Right lobe of liver (tissue), 6 donors: ENCODE data around the gene FOXA1. TPM values are rescaled to one million over a fixed set of nuclear protein-coding genes. Genes with fewer than 3 reads are reported as not detected.

Experiments used
- ATAC-seq, 4 donors: fragments of 200-7000 bp; cut with Tn5 transposase; one replicate each; pipeline ENCODE4 v1.9.1; 2020; ENCODE audit warnings: mild to moderate bottlenecking in 4 of 4, moderate library complexity in 4 of 4
- DNase-seq, 3 donors: peaks; one replicate each; pipeline ENCODE4 v3.0.0-alpha.2; 2020
- H3K27ac ChIP-seq, 3 donors: fragments of 200-600 bp; one replicate each; pipeline ENCODE4 v1.8.0; 2022
- H3K27me3 ChIP-seq, 2 donors: fragments of 200-600 bp; one replicate each; pipeline ENCODE4 v1.8.0; 2022
- H3K36me3 ChIP-seq, 4 donors: fragments of 200-600 bp; sonication (generic) in 1 of 4; one replicate each; pipeline versions ENCODE4 v1.5.1 to v1.8.0; 2017 to 2022; ENCODE audit warnings: control low read depth in 1 of 4
- H3K4me1 ChIP-seq, 4 donors: fragments of 200-600 bp; sonication (generic) in 1 of 4; one replicate each; pipeline versions ENCODE4 v1.5.1 to v1.8.0; 2017 to 2022; ENCODE audit warnings: control low read depth in 1 of 4
- H3K4me3 ChIP-seq, 3 donors: fragments of 200-600 bp; one replicate each; pipeline ENCODE4 v1.8.0; 2022
- H3K9me3 ChIP-seq, 4 donors: fragments of 200-600 bp; sonication (generic) in 1 of 4; one replicate each; pipeline versions ENCODE4 v1.5.1 to v1.8.0; 2017 to 2022; ENCODE audit warnings: control low read depth in 1 of 4
- CTCF ChIP-seq, 4 donors: fragments of 200-600 bp in 3 of 4; fragments of 450-650 bp in 1 of 4; IDR thresholded peaks; one replicate each; pipeline versions ENCODE4 v1.5.1 to v1.8.0; 2016 to 2022; ENCODE audit warnings: antibody characterized with exemption in 4 of 4, mild to moderate bottlenecking in 2 of 4
- POLR2A ChIP-seq: fragments of 450-650 bp; IDR thresholded peaks from one replicate; pipeline ENCODE4 v1.6.1; 2017; ENCODE audit warnings: antibody characterized with exemption, mild to moderate bottlenecking
- WGBS: methylation state at CpG from one replicate; pipeline ENCODE4 v1.1.6; 2018; ENCODE audit warnings: low coverage, low lambda C conversion rate; ENCODE audit not compliant: insufficient coverage; ENCODE audit errors: missing lambda C conversion rate; 5-methylcytosine and 5-hydroxymethylcytosine counted together
- intact Hi-C, 2 donors: fragments of 100-400 bp; cut with DNase I; formaldehyde crosslinking; loops; one replicate each; pipeline versions ENCODE4 v1.11.2 to v1.14.1; 2022
- total RNA-seq, 6 experiments: library from RNA; depleted of rRNA in 2 of 6; stranded (reverse); fragments of >200 nt in 2 of 6; fragmentation: NEBNext Ultra II Directional in 3 of 6; extraction: Animal tissue kit (Norgen Biotek cat#: 25700) in 3 of 6; gene quantifications; one replicate each; pipeline versions ENCODE4 v1.1.0 to v1.2.4, GENCODE V29; 2016 to 2023
- donor health status: DM: no; HTN: yes; CAD: no.
- donor health status: DM: no; HTN: no; CAD: no.
- donor health status: DM: no; HTN: no; CAD: no.
- donor health status: DM: no; HTN: yes; CAD: no.
- donor health status: DM: no; HTN: yes; CAD: no.

The FOXA1 gene
- total RNA-seq, 6 experiments from 2014 or later = 29.8 to 35.5 (median 32.5) TPM

- 6% methylated on average over 20 of the region's 45 CpGs for WGBS
- Histone ChIP-seq H3K4me1 (peaks cover 0 to 7% (median 0%) of the 10 kb centered on the region in 4 donors), H3K9me3 (no peaks in the 10 kb centered on the region), H3K27ac (peak overlapping the region; percentile 88 to 97 (median 93)), H3K27me3 (no peaks in the 10 kb centered on the region), H3K4me3 (peak overlapping the region; percentile 59 to 85 (median 65)), H3K36me3 (no peaks in the 10 kb centered on the region)
- TF ChIP-seq POLR2A (no peak), CTCF (IDR thresholded peaks at IDR 0.05) (peak; percentile 39 to 84 (median 60))
- intact Hi-C loops = loop anchor here in 1 of 2 donors (5.0 kb wide), 1 partner anchor 344 kb away; no protein-coding TSS in a partner anchor
- ATAC-seq = peak; percentile 43 to 65 (median 50)
- DNase-seq = peak; percentile 78 to 87 (median 84)
Observed at GRCh38 chr14:37591311-37591940, 3.6 kb downstream of the FOXA1 start.

- Histone ChIP-seq H3K4me3 (peak overlapping the region; percentile 59 to 85 (median 65)), H3K4me1 (peaks cover 0 to 15% (median 0%) of the 10 kb centered on the region in 4 donors), H3K27me3 (no peaks in the 10 kb centered on the region), H3K36me3 (no peaks in the 10 kb centered on the region), H3K9me3 (no peaks in the 10 kb centered on the region), H3K27ac (peak overlapping the region; percentile 88 to 97 (median 93))
- TF ChIP-seq POLR2A = no peak
- no peak for TF ChIP-seq CTCF (IDR thresholded peaks at IDR 0.05)
- ATAC-seq (no peak), DNase-seq (no peak)
- intact Hi-C loops = loop anchor here in 1 of 2 donors (5.0 kb wide), 1 partner anchor 343 kb away; no protein-coding TSS in a partner anchor
- WGBS = 0% methylated on average over 4 of the region's 4 CpGs
Observed at GRCh38 chr14:37590428-37591139, 4.5 kb downstream of the FOXA1 start.

GRCh38 chr14:37589715-37590427 lies 5.2 kb downstream of the FOXA1 start:
- WGBS = 6% methylated on average over 6 of the region's 6 CpGs
- intact Hi-C loops = loop anchor here in 1 of 2 donors (5.0 kb wide), 1 partner anchor 343 kb away; no protein-coding TSS in a partner anchor
- no peaks in the 10 kb centered on the region for H3K27me3 ChIP-seq
- H3K4me3 ChIP-seq = peak overlapping the region; percentile 59 to 85 (median 65)
- peak overlapping the region; percentile 88 to 97 (median 93) for H3K27ac ChIP-seq
- H3K9me3 ChIP-seq = no peaks in the 10 kb centered on the region
- DNase-seq (no peak), ATAC-seq (no peak)
- H3K36me3 ChIP-seq = no peaks in the 10 kb centered on the region
- H3K4me1 ChIP-seq = peaks cover 0 to 15% (median 0%) of the 10 kb centered on the region in 4 donors
- TF ChIP-seq POLR2A (no peak), CTCF (IDR thresholded peaks at IDR 0.05) (no peak)

DNA sequence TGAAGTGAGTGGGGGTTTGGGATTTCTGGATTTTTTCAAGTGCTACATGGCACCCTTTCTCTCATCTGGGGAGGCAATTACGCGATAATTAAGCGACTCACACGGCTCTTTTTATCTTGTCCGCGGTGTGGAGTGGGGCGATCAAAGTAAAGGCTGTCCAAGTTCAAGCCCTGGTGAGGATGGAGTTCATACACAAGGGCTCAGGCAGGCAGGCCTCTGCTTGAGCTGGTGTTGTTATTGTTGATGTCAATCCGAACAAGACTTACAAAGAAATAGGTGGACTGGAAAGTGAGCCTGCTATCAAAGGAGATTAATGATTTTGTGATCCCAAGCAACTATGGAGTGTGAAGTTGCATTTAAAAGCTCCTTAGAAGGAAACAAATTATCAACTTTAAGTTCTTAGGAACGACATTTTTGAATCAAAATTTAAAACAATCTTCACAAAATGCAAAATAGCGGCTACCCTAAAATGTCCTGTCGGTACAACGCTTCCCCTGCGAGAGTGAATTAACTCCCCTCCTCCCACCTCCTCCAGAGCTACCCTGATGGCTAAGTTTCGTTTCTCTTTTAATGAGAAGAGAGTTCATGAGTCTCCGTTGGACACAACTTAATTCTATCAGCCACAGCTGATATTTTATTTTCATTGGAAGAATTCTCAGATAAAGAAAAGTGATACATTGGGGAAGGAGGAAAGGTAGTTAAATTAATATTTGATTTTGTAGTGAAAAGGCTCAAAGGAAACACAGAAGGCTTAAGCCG lies 5.9 kb downstream of the FOXA1 start:
- no peaks in the 10 kb centered on the region for H3K9me3 ChIP-seq
- H3K27me3 ChIP-seq = no peaks in the 10 kb centered on the region
- TF ChIP-seq CTCF (IDR thresholded peaks at IDR 0.05) (no peak), POLR2A (no peak)
- intact Hi-C loops = no loop called here
- H3K27ac ChIP-seq = peak overlapping the region; percentile 88 to 97 (median 93)
- DNase-seq (no peak), ATAC-seq (peak in 3 of 4 donors; percentile 11 to 15 (median 13))
- H3K36me3 ChIP-seq = no peaks in the 10 kb centered on the region
- H3K4me1 ChIP-seq = peaks cover 0 to 15% (median 0%) of the 10 kb centered on the region in 4 donors
- peak overlapping the region; percentile 59 to 85 (median 65) for H3K4me3 ChIP-seq
- 3% methylated on average over 16 of the region's 16 CpGs for WGBS
